Gastrocnemius medialis (tissue), 4 donors: ENCODE results near the gene NUP214.

Source experiments
- POLR2A ChIP-seq, 2 donors: fragments of 450-650 bp; IDR thresholded peaks; one replicate each; pipeline ENCODE4 v1.6.1; 2017; ENCODE audit warnings: antibody characterized with exemption in 2 of 2, mild to moderate bottlenecking in 2 of 2, moderate library complexity in 2 of 2
- TF ChIP-seq, protein P1 (sequence below), 5 experiments: fragments of 450-650 bp in 3 of 5; fragments of 200-600 bp in 2 of 5; sonication (generic) in 2 of 5; IDR thresholded peaks in 4 of 5; conservative IDR thresholded peaks in 1 of 5; 1 replicate in 4 of 5; 2 replicates in 1 of 5; pipeline ENCODE4 v1.5.1; 2016 to 2019; ENCODE audit warnings: antibody characterized with exemption in 5 of 5, mild to moderate bottlenecking in 3 of 5, moderate library complexity in 3 of 5

- TF ChIP-seq, protein P1, sequence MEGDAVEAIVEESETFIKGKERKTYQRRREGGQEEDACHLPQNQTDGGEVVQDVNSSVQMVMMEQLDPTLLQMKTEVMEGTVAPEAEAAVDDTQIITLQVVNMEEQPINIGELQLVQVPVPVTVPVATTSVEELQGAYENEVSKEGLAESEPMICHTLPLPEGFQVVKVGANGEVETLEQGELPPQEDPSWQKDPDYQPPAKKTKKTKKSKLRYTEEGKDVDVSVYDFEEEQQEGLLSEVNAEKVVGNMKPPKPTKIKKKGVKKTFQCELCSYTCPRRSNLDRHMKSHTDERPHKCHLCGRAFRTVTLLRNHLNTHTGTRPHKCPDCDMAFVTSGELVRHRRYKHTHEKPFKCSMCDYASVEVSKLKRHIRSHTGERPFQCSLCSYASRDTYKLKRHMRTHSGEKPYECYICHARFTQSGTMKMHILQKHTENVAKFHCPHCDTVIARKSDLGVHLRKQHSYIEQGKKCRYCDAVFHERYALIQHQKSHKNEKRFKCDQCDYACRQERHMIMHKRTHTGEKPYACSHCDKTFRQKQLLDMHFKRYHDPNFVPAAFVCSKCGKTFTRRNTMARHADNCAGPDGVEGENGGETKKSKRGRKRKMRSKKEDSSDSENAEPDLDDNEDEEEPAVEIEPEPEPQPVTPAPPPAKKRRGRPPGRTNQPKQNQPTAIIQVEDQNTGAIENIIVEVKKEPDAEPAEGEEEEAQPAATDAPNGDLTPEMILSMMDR (IDR thresholded peaks at IDR 0.05 in 4 of 5, conservative IDR thresholded peaks at IDR 0.05 in 1 of 5), result no peak
- no peak for TF ChIP-seq POLR2A (IDR thresholded peaks at IDR 0.05)
Observed at GRCh38 chr9:131140550-131140949, 15.2 kb downstream of the NUP214 start.
